PC-9 (cell line): Measurements from ENCODE around the gene TMEM134. TPM values are rescaled to one million over a fixed set of nuclear protein-coding genes. Genes with fewer than 3 reads are reported as not detected.
A peak's percentile ranks its signal among the peaks of the same experiment; 100 is the strongest.

Experiments
- BruUV-seq: library from RNA; stranded (reverse); fragments of 400-500 nt; replicated peaks from 2 replicates; lab custom pipeline; 2021; lab: Mats Ljungman, UMichigan
- CTCF ChIA-PET: fragments of 300-600 bp; sonication (Branson Sonifier 250); formaldehyde crosslinking; loops from one replicate; lab custom pipeline; 2022; ENCODE audit warnings: antibody characterized with exemption; lab: Charles Lee
- POLR2A ChIA-PET: fragments of 300-600 bp; sonication (Branson Sonifier 250); formaldehyde crosslinking; loops from one replicate; lab custom pipeline; 2022; ENCODE audit warnings: antibody characterized with exemption; ENCODE audit not compliant: unreplicated experiment; lab: Charles Lee
- DNase-seq, 2 experiments: peaks; one replicate each; pipeline versions ENCODE4 v3.0.0 to v3.0.0-alpha.2; 2015 to 2022; ENCODE audit warnings: mixed read lengths in 1 of 2
- H2AFZ ChIP-seq: fragments of 200-600 bp; sonication (generic); 2 replicates; pipeline ENCODE4 v1.8.1; 2017; ENCODE audit warnings: antibody characterized with exemption
- H3F3A ChIP-seq: fragments of 200-600 bp; sonication (generic); 2 replicates; pipeline ENCODE4 v1.8.1; 2017; ENCODE audit warnings: antibody characterized with exemption, mild to moderate bottlenecking, low read depth; ENCODE audit not compliant: insufficient read depth
- H3K27ac ChIP-seq: fragments of 200-600 bp; sonication (generic); 2 replicates; pipeline ENCODE4 v1.6.1; 2016; ENCODE audit warnings: mixed run types
- H3K27me3 ChIP-seq: fragments of 200-600 bp; sonication (generic); 2 replicates; pipeline ENCODE4 v1.6.1; 2016; ENCODE audit warnings: low read depth, mixed run types; ENCODE audit not compliant: insufficient read depth
- H3K36me3 ChIP-seq: fragments of 200-600 bp; sonication (generic); 2 replicates; pipeline ENCODE4 v1.6.1; 2016; ENCODE audit warnings: low read depth, mixed run types
- H3K4me1 ChIP-seq: fragments of 200-600 bp; sonication (generic); replicated peaks from 2 replicates; pipeline ENCODE4 v1.6.1; 2016; ENCODE audit warnings: mixed run types; ENCODE audit not compliant: insufficient read depth
- H3K4me2 ChIP-seq: fragments of 200-600 bp; sonication (generic); 2 replicates; pipeline ENCODE4 v1.6.1; 2017; ENCODE audit warnings: mixed run types
- H3K4me3 ChIP-seq: fragments of 200-600 bp; sonication (generic); 2 replicates; pipeline ENCODE4 v1.6.1; 2016; ENCODE audit warnings: mixed run types
- H3K79me2 ChIP-seq: fragments of 200-600 bp; sonication (generic); 2 replicates; pipeline ENCODE4 v1.6.1; 2017; ENCODE audit warnings: low read depth, mixed run types
- H3K9me2 ChIP-seq: fragments of 200-600 bp; sonication (generic); 2 replicates; pipeline ENCODE4 v1.8.1; 2017; ENCODE audit warnings: mild to moderate bottlenecking; ENCODE audit not compliant: insufficient read depth
- H3K9me3 ChIP-seq: fragments of 200-600 bp; sonication (generic); 2 replicates; pipeline ENCODE4 v1.8.1; 2016; ENCODE audit warnings: low read depth; ENCODE audit not compliant: insufficient read depth
- H4K20me1 ChIP-seq: fragments of 200-600 bp; sonication (generic); 2 replicates; pipeline ENCODE4 v1.8.1; 2017; ENCODE audit not compliant: insufficient read depth
- EZH2 ChIP-seq: fragments of 200-600 bp; sonication (generic); IDR thresholded peaks from 2 replicates; pipeline ENCODE4 v1.8.0; 2017; ENCODE audit warnings: antibody characterized with exemption, low read depth
- intact Hi-C: fragments of 100-400 bp; cut with micrococcal nuclease; formaldehyde crosslinking; loops from one replicate; pipeline ENCODE4 v1.10.0; 2022; ENCODE audit not compliant: unreplicated experiment
- total RNA-seq: library from RNA; stranded (reverse); gene quantifications from 2 replicates; pipeline ENCODE4 v1.2.3, GENCODE V29; 2021
- TF ChIP-seq, protein P1 (sequence below): fragments of 200-600 bp; sonication (generic); conservative IDR thresholded peaks from 2 replicates; pipeline ENCODE4 v1.6.1; 2017; ENCODE audit warnings: mixed run types, antibody characterized with exemption, mild to moderate bottlenecking, moderate library complexity

Gene TMEM134
- total RNA-seq, 1 experiment from 2014 or later = 85.7 TPM

GRCh38 chr11:67439321-67440228 lies 29.5 kb downstream of the TMEM134 start:
- no TSS peak for BruUV-seq
- Histone ChIP-seq H3K79me2 (peaks cover 16% of the 10 kb centered on the region), H3K4me3 (no peak overlapping the region), H2AFZ (no peak overlapping the region), H3K27ac (no peak overlapping the region), H4K20me1 (0 out of 2 replicates have a peak, but pooled peaks cover 6% of the 10 kb centered on the region), H3K9me2 (no peaks in the 10 kb centered on the region), H3F3A (peaks cover 37% of the 10 kb centered on the region), H3K27me3 (no peaks in the 10 kb centered on the region), H3K36me3 (no peaks in the 10 kb centered on the region; the same call in none of the 2 replicates), H3K4me2 (no peak overlapping the region), H3K4me1 (peaks cover 12% of the 10 kb centered on the region), H3K9me3 (no peaks in the 10 kb centered on the region)
- intact Hi-C loops = loop anchor here (5.0 kb wide), 1 partner anchor 68 kb away; the partner anchor contains the start of genes CDK2AP2 and PITPNM1
- no peak for TF ChIP-seq EZH2
- TF ChIP-seq, protein P1, sequence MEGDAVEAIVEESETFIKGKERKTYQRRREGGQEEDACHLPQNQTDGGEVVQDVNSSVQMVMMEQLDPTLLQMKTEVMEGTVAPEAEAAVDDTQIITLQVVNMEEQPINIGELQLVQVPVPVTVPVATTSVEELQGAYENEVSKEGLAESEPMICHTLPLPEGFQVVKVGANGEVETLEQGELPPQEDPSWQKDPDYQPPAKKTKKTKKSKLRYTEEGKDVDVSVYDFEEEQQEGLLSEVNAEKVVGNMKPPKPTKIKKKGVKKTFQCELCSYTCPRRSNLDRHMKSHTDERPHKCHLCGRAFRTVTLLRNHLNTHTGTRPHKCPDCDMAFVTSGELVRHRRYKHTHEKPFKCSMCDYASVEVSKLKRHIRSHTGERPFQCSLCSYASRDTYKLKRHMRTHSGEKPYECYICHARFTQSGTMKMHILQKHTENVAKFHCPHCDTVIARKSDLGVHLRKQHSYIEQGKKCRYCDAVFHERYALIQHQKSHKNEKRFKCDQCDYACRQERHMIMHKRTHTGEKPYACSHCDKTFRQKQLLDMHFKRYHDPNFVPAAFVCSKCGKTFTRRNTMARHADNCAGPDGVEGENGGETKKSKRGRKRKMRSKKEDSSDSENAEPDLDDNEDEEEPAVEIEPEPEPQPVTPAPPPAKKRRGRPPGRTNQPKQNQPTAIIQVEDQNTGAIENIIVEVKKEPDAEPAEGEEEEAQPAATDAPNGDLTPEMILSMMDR = peak; percentile 41; the same call in 1 of the 2 replicates
- ChIA-PET POLR2A (interaction anchor here (0.6 to 0.7 kb wide), 2 partner anchors 33 to 41 kb away, joined by 3 read pairs; no protein-coding TSS in a partner anchor), CTCF (no interaction called here)
- peak in 1 of 2 experiments; percentile 52 for DNase-seq

GRCh38 chr11:67438158-67438902 lies 30.7 kb downstream of the TMEM134 start:
- CTCF ChIA-PET = no interaction called here
- Histone ChIP-seq H3F3A (peaks cover 29% of the 10 kb centered on the region), H3K79me2 (peaks cover 10% of the 10 kb centered on the region), H2AFZ (no peak overlapping the region), H3K27ac (no peak overlapping the region), H3K4me3 (no peak overlapping the region), H3K36me3 (no peaks in the 10 kb centered on the region; the same call in none of the 2 replicates), H3K4me2 (no peak overlapping the region), H3K9me2 (no peaks in the 10 kb centered on the region), H3K27me3 (no peaks in the 10 kb centered on the region), H4K20me1 (peaks cover 6% of the 10 kb centered on the region; the same call in 1 of the 2 replicates), H3K9me3 (no peaks in the 10 kb centered on the region), H3K4me1 (peaks cover 12% of the 10 kb centered on the region)
- POLR2A ChIA-PET = no interaction called here
- intact Hi-C loops = no loop called here
- no peak for DNase-seq
- TF ChIP-seq, protein P1 = no peak
- TF ChIP-seq EZH2 = no peak
- BruUV-seq = no TSS peak

GRCh38 chr11:67437809-67438157 lies 31.3 kb downstream of the TMEM134 start:
- Histone ChIP-seq H3K4me1 (peaks cover 15% of the 10 kb centered on the region), H3K4me2 (no peak overlapping the region), H3F3A (peaks cover 29% of the 10 kb centered on the region), H3K9me2 (no peaks in the 10 kb centered on the region), H2AFZ (no peak overlapping the region), H4K20me1 (peaks cover 6% of the 10 kb centered on the region; the same call in 1 of the 2 replicates), H3K36me3 (no peaks in the 10 kb centered on the region; the same call in none of the 2 replicates), H3K27ac (no peak overlapping the region), H3K9me3 (no peaks in the 10 kb centered on the region), H3K4me3 (no peak overlapping the region), H3K79me2 (peaks cover 7% of the 10 kb centered on the region), H3K27me3 (no peaks in the 10 kb centered on the region)
- POLR2A ChIA-PET = no interaction called here
- no TSS peak for BruUV-seq
- TF ChIP-seq EZH2 = no peak
- TF ChIP-seq, protein P1 = no peak
- no peak for DNase-seq
- CTCF ChIA-PET = no interaction called here
- intact Hi-C loops = no loop called here
